Measurements from ENCODE around the gene MYH7B.

The MYH7B gene

DNA sequence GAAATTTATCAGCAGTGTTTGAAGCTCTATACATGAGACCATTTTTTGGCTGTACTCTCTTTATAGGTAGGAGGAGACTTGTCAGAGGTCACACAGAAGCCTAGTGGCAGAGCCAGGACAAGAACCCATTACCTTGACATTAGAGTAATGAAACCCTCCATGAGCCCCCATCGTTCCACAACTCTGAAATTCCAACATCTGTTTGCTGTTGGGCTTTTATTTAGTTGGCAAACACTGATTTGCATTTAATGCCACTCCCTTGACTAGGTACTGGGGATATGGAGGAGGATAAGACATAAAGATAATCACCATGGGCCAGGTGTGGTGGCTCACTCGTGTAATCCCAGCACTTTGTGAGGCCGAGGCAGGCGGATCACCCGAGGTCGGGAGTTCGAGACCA lies 1.7 kb upstream of the MYH7B start:
- POLR2A ChIA-PET: no interaction called here
- no peak overlapping the region for H3K4me3 ChIP-seq (ENCODE audit: low read depth, low read length)
- TF ChIP-seq, protein P1, sequence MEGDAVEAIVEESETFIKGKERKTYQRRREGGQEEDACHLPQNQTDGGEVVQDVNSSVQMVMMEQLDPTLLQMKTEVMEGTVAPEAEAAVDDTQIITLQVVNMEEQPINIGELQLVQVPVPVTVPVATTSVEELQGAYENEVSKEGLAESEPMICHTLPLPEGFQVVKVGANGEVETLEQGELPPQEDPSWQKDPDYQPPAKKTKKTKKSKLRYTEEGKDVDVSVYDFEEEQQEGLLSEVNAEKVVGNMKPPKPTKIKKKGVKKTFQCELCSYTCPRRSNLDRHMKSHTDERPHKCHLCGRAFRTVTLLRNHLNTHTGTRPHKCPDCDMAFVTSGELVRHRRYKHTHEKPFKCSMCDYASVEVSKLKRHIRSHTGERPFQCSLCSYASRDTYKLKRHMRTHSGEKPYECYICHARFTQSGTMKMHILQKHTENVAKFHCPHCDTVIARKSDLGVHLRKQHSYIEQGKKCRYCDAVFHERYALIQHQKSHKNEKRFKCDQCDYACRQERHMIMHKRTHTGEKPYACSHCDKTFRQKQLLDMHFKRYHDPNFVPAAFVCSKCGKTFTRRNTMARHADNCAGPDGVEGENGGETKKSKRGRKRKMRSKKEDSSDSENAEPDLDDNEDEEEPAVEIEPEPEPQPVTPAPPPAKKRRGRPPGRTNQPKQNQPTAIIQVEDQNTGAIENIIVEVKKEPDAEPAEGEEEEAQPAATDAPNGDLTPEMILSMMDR (IDR thresholded peaks at IDR 0.05; ENCODE audit: insufficient read depth, low read length, missing control alignments): no peak
- CTCF ChIA-PET: interaction anchor here (12.9 kb wide), 1 partner anchor 82 kb away, joined by 245 read pairs; the partner anchor contains the start of genes ACSS2 and GGT7
- DNase-seq (ENCODE audit: low read depth, low spot score): no peak

DNA sequence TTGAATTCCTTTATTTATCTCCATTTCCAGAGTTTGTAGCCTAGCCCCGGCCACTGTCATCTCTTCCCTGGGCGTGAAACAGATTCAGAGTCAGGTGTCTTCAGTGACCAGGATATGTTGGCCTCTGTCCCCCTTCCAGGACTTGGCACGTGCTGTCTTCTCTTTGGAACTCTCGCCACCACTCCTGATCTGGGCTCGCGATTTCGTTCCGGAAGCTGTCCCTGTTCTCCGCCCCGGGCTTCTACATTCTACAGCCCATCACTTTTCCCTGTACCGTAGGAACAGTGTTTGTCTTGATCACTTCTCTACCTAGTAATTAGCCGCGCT lies 801 bp upstream of the MYH7B start:
- TF ChIP-seq, protein P1 (IDR thresholded peaks at IDR 0.05; ENCODE audit: insufficient read depth, low read length, missing control alignments): no peak
- peak overlapping the region; percentile 78 for H3K4me3 ChIP-seq (ENCODE audit: low read depth, low read length)
- no peak for DNase-seq (ENCODE audit: low read depth, low spot score)
- ChIA-PET CTCF (interaction anchor here (1.0 to 12.9 kb wide), 2 partner anchors 12 to 82 kb away, joined by 4 to 245 read pairs; partner anchors contain the start of genes ACSS2 and GGT7), POLR2A (interaction anchor here (0.6 to 1.5 kb wide), 5 partner anchors 9 to 85 kb away, joined by 3 to 16 read pairs (median 3); partner anchors contain the start of gene ACSS2)

DNA sequence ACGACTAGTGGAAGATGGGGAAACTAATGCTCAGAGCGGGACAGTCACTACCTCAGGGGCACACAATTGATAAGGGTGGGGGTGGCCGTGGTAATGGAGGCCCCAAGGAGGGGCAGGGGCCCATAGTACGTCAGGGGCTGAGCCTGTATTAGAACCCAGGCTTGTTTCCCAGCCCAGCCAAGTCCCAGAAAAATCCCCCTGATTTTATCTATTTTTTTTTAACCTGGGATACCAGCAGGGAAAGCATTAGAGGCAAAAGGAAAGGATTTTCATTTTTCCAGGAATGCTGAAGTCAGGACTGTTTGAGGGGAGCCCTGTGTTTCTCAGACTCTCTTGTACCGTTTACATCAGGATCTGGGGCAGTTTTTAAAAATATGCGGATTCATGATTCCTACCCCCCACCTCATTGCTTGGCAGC lies 382 bp downstream of the MYH7B start:
- ChIA-PET POLR2A (interaction anchor here (0.7 to 1.5 kb wide), 4 partner anchors 10 to 137 kb away, joined by 3 to 16 read pairs (median 6); partner anchors contain the start of gene ACSS2), CTCF (interaction anchor here (0.6 to 12.9 kb wide), 6 partner anchors 19 to 136 kb away, joined by 3 to 245 read pairs (median 4); partner anchors contain the start of genes ACSS2, GGT7 and TRPC4AP)
- no peak for DNase-seq (ENCODE audit: low read depth, low spot score)
- peak overlapping the region; percentile 78 for H3K4me3 ChIP-seq (ENCODE audit: low read depth, low read length)
- TF ChIP-seq, protein P1 (IDR thresholded peaks at IDR 0.05; ENCODE audit: insufficient read depth, low read length, missing control alignments): no peak

DNA sequence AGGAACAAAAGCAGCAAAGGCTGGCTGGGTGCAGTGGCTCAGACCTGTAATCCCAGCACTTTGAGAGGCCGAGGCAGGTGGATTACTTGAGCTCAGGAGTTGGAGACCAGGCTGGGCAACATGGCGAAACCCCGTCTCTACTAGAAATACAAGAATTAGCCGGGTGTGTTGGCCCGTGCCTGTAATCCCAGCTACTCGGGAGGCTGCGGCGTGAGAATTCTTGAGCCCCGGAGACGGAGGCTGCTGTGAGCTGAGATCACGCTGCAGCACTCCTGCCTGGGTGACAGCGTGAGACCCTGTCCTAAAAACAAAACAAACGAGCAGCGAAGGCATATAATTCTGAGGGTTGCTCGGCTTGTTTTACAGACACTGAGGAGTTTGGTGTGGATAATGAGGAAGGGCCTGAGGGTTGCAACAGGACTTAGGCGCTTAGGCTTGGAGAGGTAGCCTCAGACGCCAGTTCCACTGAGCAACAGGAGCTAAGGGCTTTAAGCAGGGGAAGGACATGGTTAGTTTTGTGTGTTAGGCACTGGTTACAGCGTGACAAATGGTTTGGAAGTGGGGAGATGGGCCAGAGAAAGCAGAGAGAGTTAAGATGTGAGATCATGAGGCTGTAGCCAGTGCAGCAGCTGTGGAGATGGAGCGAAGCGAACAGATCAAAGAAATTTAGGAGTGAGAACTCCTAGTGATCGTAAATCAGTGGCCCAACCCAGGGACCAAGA lies 1.2 kb downstream of the MYH7B start:
- no peak for DNase-seq (ENCODE audit: low read depth, low spot score)
- ChIA-PET CTCF (interaction anchor here (1.4 to 12.9 kb wide), 3 partner anchors 11 to 132 kb away, joined by 4 to 245 read pairs (median 5); partner anchors contain the start of genes ACSS2, GGT7 and NCOA6), POLR2A (interaction anchor here (1.0 kb wide), 1 partner anchor 83 kb away, joined by 4 read pairs; no protein-coding TSS in a partner anchor)
- TF ChIP-seq, protein P1 (IDR thresholded peaks at IDR 0.05; ENCODE audit: insufficient read depth, low read length, missing control alignments): no peak
- no peak overlapping the region for H3K4me3 ChIP-seq (ENCODE audit: low read depth, low read length)

DNA sequence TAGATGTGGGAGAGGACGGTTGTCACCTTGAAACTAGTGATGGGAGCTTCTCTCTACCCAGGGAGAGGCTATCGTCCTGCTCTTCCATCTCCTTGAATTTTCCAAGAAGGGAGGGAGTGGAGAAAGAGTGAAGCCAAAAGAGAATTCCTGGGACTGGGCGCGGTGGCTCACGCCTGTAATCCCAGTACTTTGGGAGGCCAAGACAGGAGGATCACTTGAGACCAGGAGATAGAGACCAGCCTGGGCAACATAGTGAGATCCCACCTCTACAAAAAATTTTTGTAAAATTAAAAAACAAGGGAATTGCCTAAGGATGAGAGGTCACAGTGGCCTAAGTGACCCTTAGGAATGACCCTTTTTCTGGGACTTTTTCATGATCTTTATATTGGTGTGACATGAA lies 8.8 kb downstream of the MYH7B start:
- no peak overlapping the region for H3K4me3 ChIP-seq (ENCODE audit: low read depth, low read length)
- DNase-seq (ENCODE audit: low read depth, low spot score): no peak
- ChIA-PET POLR2A (no interaction called here), CTCF (interaction anchor here (4.2 kb wide), 1 partner anchor 91 kb away, joined by 45 read pairs; the partner anchor contains the start of gene GGT7)
- TF ChIP-seq, protein P1 (IDR thresholded peaks at IDR 0.05; ENCODE audit: insufficient read depth, low read length, missing control alignments): no peak

DNA sequence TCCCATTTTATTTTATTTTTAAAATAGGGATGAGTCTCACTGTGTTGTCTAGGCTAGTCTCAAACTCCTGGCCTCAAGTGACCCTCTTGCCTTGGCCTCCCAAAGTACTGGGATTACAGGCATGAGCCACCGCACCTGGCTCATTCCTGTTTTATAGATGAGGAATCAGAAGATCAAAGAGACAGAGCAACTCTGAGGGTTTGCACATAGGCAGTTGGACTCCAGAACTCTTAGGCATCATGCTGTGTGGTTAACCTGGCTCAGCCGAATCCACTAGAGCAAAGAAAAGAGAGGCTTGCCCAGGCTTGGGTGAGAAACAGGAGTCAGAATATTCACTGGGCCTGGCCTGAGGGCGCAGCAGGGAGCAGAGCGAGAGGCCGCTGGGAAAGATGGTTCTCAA lies 9.4 kb downstream of the MYH7B start:
- CTCF ChIA-PET: interaction anchor here (6.6 kb wide), 1 partner anchor 91 kb away, joined by 44 read pairs; the partner anchor contains the start of genes ACSS2 and GGT7
- no peak for DNase-seq (ENCODE audit: low read depth, low spot score)
- no peak overlapping the region for H3K4me3 ChIP-seq (ENCODE audit: low read depth, low read length)
- POLR2A ChIA-PET: no interaction called here
- TF ChIP-seq, protein P1 (IDR thresholded peaks at IDR 0.05; ENCODE audit: insufficient read depth, low read length, missing control alignments): no peak

Measured in AG04449 (cell line).